IPS-20b (cell line): Measurements from ENCODE around the gene GP1BB.

ENCODE experiments used
- H3K27ac ChIP-seq: one replicate; pipeline ENCODE4 v1.5.1; 2013; ENCODE audit warnings: low read length
- H3K27me3 ChIP-seq: 2 replicates; pipeline ENCODE4 v1.6.1; 2013; ENCODE audit warnings: mild to moderate bottlenecking, low read length, inconsistent platforms; ENCODE audit not compliant: insufficient read depth
- H3K36me3 ChIP-seq: 2 replicates; pipeline ENCODE4 v1.6.1; 2013; ENCODE audit warnings: low read depth, mild to moderate bottlenecking, inconsistent platforms, low read length, moderate library complexity; ENCODE audit not compliant: insufficient read depth
- H3K4me1 ChIP-seq: 2 replicates; pipeline ENCODE4 v1.6.1; 2013; ENCODE audit warnings: mild to moderate bottlenecking, control low read depth, inconsistent platforms, low read length, moderate library complexity; ENCODE audit not compliant: insufficient read depth
- H3K4me3 ChIP-seq: 2 replicates; pipeline ENCODE4 v1.5.1; 2013; ENCODE audit warnings: mild to moderate bottlenecking, low read length, inconsistent platforms
- H3K9ac ChIP-seq: 2 replicates; pipeline ENCODE4 v1.6.1; 2013; ENCODE audit warnings: low read depth, mild to moderate bottlenecking, inconsistent platforms, low read length, moderate library complexity
- H3K9me3 ChIP-seq: 2 replicates; pipeline ENCODE4 v1.6.1; 2013; ENCODE audit warnings: mild to moderate bottlenecking, low read depth, low read length, inconsistent platforms; ENCODE audit not compliant: insufficient read depth

Gene GP1BB

GRCh38 chr22:19742160-19743066, 19.1 kb downstream of the GP1BB start:
- H3K36me3 ChIP-seq: no peaks in the 10 kb centered on the region
- no peak overlapping the region for H3K27ac ChIP-seq
- no peak overlapping the region for H3K9ac ChIP-seq
- H3K27me3 ChIP-seq: no peaks in the 10 kb centered on the region; the same call in 1 of the 2 replicates
- no peaks in the 10 kb centered on the region for H3K9me3 ChIP-seq
- no peaks in the 10 kb centered on the region for H3K4me1 ChIP-seq
- H3K4me3 ChIP-seq: no peak overlapping the region

GRCh38 chr22:19743081-19743480, 19.7 kb downstream of the GP1BB start:
- H3K9me3 ChIP-seq: no peaks in the 10 kb centered on the region
- no peaks in the 10 kb centered on the region for H3K36me3 ChIP-seq
- H3K4me1 ChIP-seq: no peaks in the 10 kb centered on the region
- no peak overlapping the region for H3K4me3 ChIP-seq
- no peak overlapping the region for H3K9ac ChIP-seq
- H3K27ac ChIP-seq: no peak overlapping the region
- H3K27me3 ChIP-seq: peaks cover under 1% of the 10 kb centered on the region; the same call in 1 of the 2 replicates

GRCh38 chr22:19743651-19744050, 20.3 kb downstream of the GP1BB start:
- H3K36me3 ChIP-seq: no peaks in the 10 kb centered on the region
- no peak overlapping the region for H3K4me3 ChIP-seq
- H3K27me3 ChIP-seq: peaks cover 6% of the 10 kb centered on the region
- no peak overlapping the region for H3K27ac ChIP-seq
- H3K4me1 ChIP-seq: no peaks in the 10 kb centered on the region
- no peaks in the 10 kb centered on the region for H3K9me3 ChIP-seq
- H3K9ac ChIP-seq: no peak overlapping the region

GRCh38 chr22:19744350-19745006, 21.1 kb downstream of the GP1BB start:
- no peaks in the 10 kb centered on the region for H3K4me1 ChIP-seq
- H3K9me3 ChIP-seq: no peaks in the 10 kb centered on the region
- no peak overlapping the region for H3K9ac ChIP-seq
- peaks cover 14% of the 10 kb centered on the region for H3K27me3 ChIP-seq
- H3K27ac ChIP-seq: no peak overlapping the region
- H3K36me3 ChIP-seq: no peaks in the 10 kb centered on the region
- H3K4me3 ChIP-seq: no peak overlapping the region

- Histone ChIP-seq H3K9me3 (no peaks in the 10 kb centered on the region), H3K4me3 (no peak overlapping the region), H3K36me3 (no peaks in the 10 kb centered on the region), H3K27me3 (peaks cover 14% of the 10 kb centered on the region), H3K4me1 (no peaks in the 10 kb centered on the region), H3K9ac (no peak overlapping the region), H3K27ac (no peak overlapping the region)
These were observed 22.1 kb downstream of the GP1BB start for GRCh38 chr22:19745155-19746101.

- H3K9me3 ChIP-seq: no peaks in the 10 kb centered on the region
- H3K4me3 ChIP-seq: no peak overlapping the region
- H3K27ac ChIP-seq: no peak overlapping the region
- H3K27me3 ChIP-seq: peaks cover 23% of the 10 kb centered on the region
- H3K36me3 ChIP-seq: no peaks in the 10 kb centered on the region
- no peak overlapping the region for H3K9ac ChIP-seq
- no peaks in the 10 kb centered on the region; the same call in 1 of the 2 replicates for H3K4me1 ChIP-seq
These were observed 23.4 kb downstream of the GP1BB start for GRCh38 chr22:19746726-19747125.

GRCh38 chr22:19747551-19747950, 24.2 kb downstream of the GP1BB start:
- no peaks in the 10 kb centered on the region; the same call in 1 of the 2 replicates for H3K4me1 ChIP-seq
- H3K9ac ChIP-seq: no peak overlapping the region
- no peak overlapping the region for H3K27ac ChIP-seq
- H3K27me3 ChIP-seq: peaks cover 31% of the 10 kb centered on the region
- H3K4me3 ChIP-seq: no peak overlapping the region
- H3K36me3 ChIP-seq: no peaks in the 10 kb centered on the region
- H3K9me3 ChIP-seq: no peaks in the 10 kb centered on the region

- no peaks in the 10 kb centered on the region for H3K9me3 ChIP-seq
- H3K9ac ChIP-seq: no peak overlapping the region
- no peak overlapping the region for H3K27ac ChIP-seq
- H3K4me1 ChIP-seq: no peaks in the 10 kb centered on the region; the same call in 1 of the 2 replicates
- peaks cover 37% of the 10 kb centered on the region for H3K27me3 ChIP-seq
- no peaks in the 10 kb centered on the region for H3K36me3 ChIP-seq
- H3K4me3 ChIP-seq: no peak overlapping the region
These were observed 24.8 kb downstream of the GP1BB start for GRCh38 chr22:19748139-19748538.

GRCh38 chr22:19748991-19749664, 25.8 kb downstream of the GP1BB start:
- Histone ChIP-seq H3K27me3 (peaks cover 47% of the 10 kb centered on the region), H3K27ac (no peak overlapping the region), H3K4me3 (no peak overlapping the region), H3K9me3 (no peaks in the 10 kb centered on the region), H3K4me1 (no peaks in the 10 kb centered on the region; the same call in 1 of the 2 replicates), H3K36me3 (no peaks in the 10 kb centered on the region), H3K9ac (no peak overlapping the region)

GRCh38 chr22:19749876-19750275, 26.5 kb downstream of the GP1BB start:
- no peaks in the 10 kb centered on the region for H3K36me3 ChIP-seq
- no peak overlapping the region for H3K4me3 ChIP-seq
- no peaks in the 10 kb centered on the region; the same call in 1 of the 2 replicates for H3K4me1 ChIP-seq
- H3K9me3 ChIP-seq: no peaks in the 10 kb centered on the region
- no peak overlapping the region for H3K9ac ChIP-seq
- peaks cover 54% of the 10 kb centered on the region for H3K27me3 ChIP-seq
- no peak overlapping the region for H3K27ac ChIP-seq
